GM19099 (cell line): ENCODE measurements around the gene SRP72.

Source experiments
- POLR2A ChIP-seq: IDR thresholded peaks from 3 replicates; pipeline ENCODE4 v1.6.1; 2011; ENCODE audit warnings: low read depth; ENCODE audit not compliant: insufficient read length; ENCODE audit errors: extremely low read depth

SRP72 gene

GRCh38 chr4:56445699-56446098 lies 21.7 kb upstream of the SRP72 start:
- TF ChIP-seq POLR2A, result no peak

GRCh38 chr4:56448301-56448700 lies 19.1 kb upstream of the SRP72 start:
- TF ChIP-seq POLR2A, result no peak

DNA sequence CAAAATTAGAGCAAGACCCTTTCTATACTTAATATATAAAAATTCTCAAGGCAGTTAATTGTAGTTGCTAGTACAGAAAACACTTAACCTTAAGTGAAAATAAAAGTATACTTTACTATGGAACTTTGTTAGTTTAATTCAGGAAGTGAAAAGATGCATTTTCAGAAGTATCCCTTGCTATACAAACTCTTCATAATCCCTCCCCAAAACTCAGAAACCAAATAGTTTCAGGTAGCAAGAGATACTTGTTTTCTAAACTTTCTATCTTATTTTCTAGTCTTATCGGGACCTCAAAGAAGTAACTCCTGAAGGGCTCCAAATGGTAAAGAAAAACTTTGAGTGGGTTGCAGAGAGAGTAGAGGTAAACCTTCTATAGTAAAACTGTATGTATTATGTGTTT lies 17.1 kb upstream of the SRP72 start:
- TF ChIP-seq POLR2A, result no peak

GRCh38 chr4:56460085-56460484 lies 7.3 kb upstream of the SRP72 start:
- no peak for TF ChIP-seq POLR2A

DNA sequence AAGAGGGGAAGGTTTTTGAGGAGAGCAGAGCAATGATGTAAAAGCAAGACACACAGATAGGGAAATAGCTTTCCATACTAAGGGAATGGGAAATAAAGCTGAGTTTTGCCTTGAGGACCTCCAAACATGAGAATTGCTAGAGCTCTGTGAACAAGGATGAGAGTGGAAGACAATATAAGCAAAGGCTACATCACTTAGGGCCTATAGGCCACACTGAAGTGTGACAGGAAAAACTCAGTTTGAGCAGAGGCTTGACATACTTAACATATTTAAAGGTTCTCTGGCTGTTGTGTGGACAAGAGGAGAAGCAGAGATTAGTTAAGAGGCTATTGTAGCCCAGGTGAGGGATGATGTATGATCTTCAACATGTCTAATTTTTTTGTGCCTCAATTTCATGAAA lies 5.3 kb upstream of the SRP72 start:
- no peak for TF ChIP-seq POLR2A

GRCh38 chr4:56463711-56464110 lies 3.7 kb upstream of the SRP72 start:
- TF ChIP-seq POLR2A, result no peak

DNA sequence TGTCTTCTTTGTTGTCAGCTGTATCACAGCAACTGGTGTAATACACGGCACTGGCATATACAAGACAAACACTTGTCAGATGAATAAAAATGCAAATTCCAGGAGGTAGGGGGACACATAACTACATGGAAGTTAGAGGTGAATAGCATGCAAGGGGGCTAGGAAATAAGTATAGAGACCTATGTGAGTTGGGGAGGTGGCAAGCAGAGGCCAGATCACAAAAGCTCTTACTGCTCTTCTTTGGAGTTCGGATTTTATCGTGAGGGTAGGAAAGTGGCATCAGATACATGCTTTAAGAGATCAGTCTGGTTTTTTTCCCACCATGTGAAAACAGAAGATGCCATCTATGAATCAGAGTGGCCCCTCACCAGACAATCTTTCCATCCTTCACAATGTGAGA lies 2.8 kb upstream of the SRP72 start:
- TF ChIP-seq POLR2A, result no peak

- TF ChIP-seq POLR2A, result no peak
Observed at GRCh38 chr4:56465599-56466295, 1.7 kb upstream of the SRP72 start.

DNA sequence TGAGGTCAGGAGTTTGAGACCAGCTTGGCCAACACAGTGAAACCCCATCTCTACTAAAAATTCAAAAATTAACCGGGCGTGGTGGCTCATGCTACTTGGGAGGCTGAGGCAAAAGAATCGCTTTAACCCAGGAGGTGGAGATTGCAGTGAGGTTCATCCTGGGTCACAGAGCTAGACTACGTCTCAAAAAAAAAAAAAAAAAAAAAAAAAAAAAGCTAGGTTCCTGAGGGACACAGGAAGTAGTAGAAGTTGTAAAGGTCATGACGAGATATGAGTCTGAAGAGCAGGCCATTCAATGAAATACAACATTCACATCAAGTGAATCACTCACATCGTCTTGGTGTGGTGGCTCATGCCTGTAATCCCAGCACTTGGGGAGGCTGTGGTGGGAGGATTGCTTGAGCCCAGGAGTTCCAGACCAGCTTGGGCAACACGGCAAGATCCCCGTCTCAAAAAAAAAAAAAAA lies 1.1 kb upstream of the SRP72 start:
- peak; percentile 14 for TF ChIP-seq POLR2A

GRCh38 chr4:56466910-56467283 lies 520 bp upstream of the SRP72 start:
- TF ChIP-seq POLR2A, result no peak

DNA sequence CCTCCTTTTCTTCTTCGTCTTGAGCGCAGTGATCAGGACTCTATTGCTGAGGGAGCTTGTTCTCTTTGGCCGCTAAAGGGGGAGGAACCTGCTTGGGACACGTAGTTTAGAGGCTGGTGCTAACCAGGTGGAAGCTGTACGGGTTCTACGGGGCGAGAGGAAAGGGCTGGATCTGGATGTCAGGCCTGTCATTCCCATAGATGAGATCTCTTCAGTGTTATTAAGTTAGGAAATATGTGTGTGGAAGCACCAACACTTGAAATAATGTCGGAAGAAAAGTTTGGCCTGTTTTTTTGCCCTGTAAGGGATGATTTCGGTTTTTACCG lies 643 bp downstream of the SRP72 start:
- TF ChIP-seq POLR2A, result no peak

GRCh38 chr4:56469489-56470210 lies 2.2 kb downstream of the SRP72 start:
- TF ChIP-seq POLR2A, result no peak

DNA sequence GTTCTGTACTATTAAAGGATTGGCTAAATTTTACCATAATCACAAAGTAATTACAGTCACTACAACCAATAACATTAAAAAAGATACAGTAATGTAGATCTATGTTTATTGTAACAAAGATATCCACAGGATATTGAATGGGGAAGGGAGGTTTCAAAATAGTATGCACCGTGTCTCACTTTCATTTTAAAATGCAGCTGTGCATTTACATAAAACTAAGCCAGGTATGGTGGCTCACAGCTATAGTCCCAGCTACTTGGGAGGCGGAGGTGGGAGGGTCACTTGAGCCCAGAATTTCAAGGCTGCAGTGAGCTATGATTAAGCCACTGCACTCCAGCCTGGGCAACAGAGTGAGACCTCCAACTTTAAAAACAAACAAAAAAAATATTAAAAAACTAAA lies 8.5 kb downstream of the SRP72 start:
- no peak for TF ChIP-seq POLR2A

DNA sequence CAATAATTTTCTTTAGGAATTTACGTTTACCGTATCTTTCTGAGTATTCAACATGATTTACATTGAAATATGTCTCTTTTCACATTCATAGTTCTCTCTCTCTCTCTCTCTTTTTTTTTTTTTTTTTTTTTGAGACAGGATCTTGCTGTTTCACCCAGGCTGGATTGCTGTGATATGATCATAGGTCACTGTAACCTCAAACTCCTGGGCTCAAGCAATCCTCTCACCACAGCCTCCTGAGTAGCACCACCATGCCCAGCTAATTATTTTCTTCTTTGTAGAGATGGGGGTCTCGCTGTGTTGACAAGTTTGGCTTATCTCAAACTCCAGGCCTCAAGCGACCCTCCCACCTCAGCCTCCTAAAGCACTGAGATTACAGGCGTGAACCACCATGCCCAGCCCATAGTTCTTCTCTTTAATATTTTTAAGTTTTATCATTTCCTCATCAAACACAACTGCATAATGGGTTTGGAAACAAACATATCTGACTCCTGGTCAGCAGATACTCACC lies 9.8 kb downstream of the SRP72 start:
- no peak for TF ChIP-seq POLR2A

DNA sequence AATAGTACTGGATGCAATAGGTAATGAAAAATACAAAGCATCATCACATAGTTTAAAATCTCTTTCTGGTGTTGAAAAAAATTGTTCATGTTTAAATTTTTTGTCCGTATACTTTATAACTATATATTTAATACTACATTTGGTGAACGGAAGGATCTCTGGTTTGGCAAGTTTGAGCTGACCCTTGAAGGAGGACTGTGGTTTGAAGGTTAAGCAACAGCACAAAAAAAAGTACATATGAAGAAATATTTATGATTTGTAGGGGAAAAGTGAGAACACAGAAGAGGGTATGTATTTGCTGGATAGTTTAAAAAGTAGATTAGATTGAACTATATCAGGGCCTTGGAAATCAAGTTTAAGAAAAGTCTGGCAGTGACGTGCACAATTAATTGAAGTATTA lies 13.3 kb downstream of the SRP72 start:
- TF ChIP-seq POLR2A, result no peak

GRCh38 chr4:56496241-56496640 lies 28.8 kb downstream of the SRP72 start:
- no peak for TF ChIP-seq POLR2A
